Panc1 (cell line): ENCODE data around the gene SNTB2.

Experiments used
- CTCF ChIP-seq: fragments of 450-650 bp; IDR thresholded peaks from 2 replicates; pipeline ENCODE4 v1.5.1; 2017; ENCODE audit warnings: mild to moderate bottlenecking
- POLR2AphosphoS5 ChIP-seq: IDR thresholded peaks from 2 replicates; pipeline ENCODE4 v1.6.1; 2012; ENCODE audit warnings: mild to moderate bottlenecking, low read depth, low read length, moderate library complexity
- REST ChIP-seq, 2 experiments: IDR thresholded peaks; 2 replicates each; pipeline ENCODE4 v1.6.1; 2011 to 2012; ENCODE audit warnings: low read depth in 2 of 2, control low read depth in 1 of 2, low read length in 1 of 2, mild to moderate bottlenecking in 1 of 2, moderate library complexity in 1 of 2; ENCODE audit not compliant: insufficient read depth in 1 of 2
- SIN3A ChIP-seq: IDR thresholded peaks from 2 replicates; pipeline ENCODE4 v1.6.1; 2012; ENCODE audit warnings: low read depth, mild to moderate bottlenecking, low read length, moderate library complexity, borderline replicate concordance; ENCODE audit not compliant: insufficient read depth

GRCh38 chr16:69344171-69344570 lies 157.2 kb downstream of the SNTB2 start:
- TF ChIP-seq CTCF (no peak), REST (IDR thresholded peaks at IDR 0.05; ENCODE audit: insufficient read depth in 1 of 2, low read depth in 2 of 2, low read length in 1 of 2) (no peak), POLR2AphosphoS5 (no peak), SIN3A (no peak)
